ENCODE results near the gene SHD. TPM values are rescaled to one million over a fixed set of nuclear protein-coding genes. Genes with fewer than 3 reads are reported as not detected.

SHD gene
- total and polyA plus RNA-seq, 2 of the 4 experiments (the other 2 are of a cell fraction): not detected

GRCh38 chr19:4297901-4298809 lies 19.1 kb downstream of the SHD start:
- H3K9me3 ChIP-seq (ENCODE audit: control insufficient read depth, insufficient read depth, low read length): no peaks in the 10 kb centered on the region
- no peak overlapping the region for H2BK15ac ChIP-seq (ENCODE audit: low read depth, low read length)
- CTCF ChIA-PET: no interaction called here
- H3K36me3 ChIP-seq (ENCODE audit: control insufficient read depth, insufficient read depth, low read length): no peaks in the 10 kb centered on the region
- ATAC-seq (ENCODE audit: low read depth) (no peak), DNase-seq (no peak)
- peak overlapping the region; percentile 32 for H2AFZ ChIP-seq (replicated peaks; ENCODE audit: low read length, poor library complexity)
- no peak overlapping the region for H4K91ac ChIP-seq (ENCODE audit: insufficient read depth, low read depth, low read length)
- no peak overlapping the region for H2BK120ac ChIP-seq (ENCODE audit: low read depth, low read length)
- H3K4me3 ChIP-seq (ENCODE audit: insufficient read depth, low read depth, low read length): no peak overlapping the region
- H3K27ac ChIP-seq (ENCODE audit: insufficient read depth, low read length): no peak overlapping the region
- no peak overlapping the region for H3K23ac ChIP-seq (ENCODE audit: low read depth, low read length)
- no peak overlapping the region for H4K5ac ChIP-seq (ENCODE audit: low read depth, low read length)
- BruUV-seq (replicated peaks): no TSS peak
- H3K4ac ChIP-seq (ENCODE audit: low read depth, low read length): no peak overlapping the region
- POLR2A ChIA-PET (ENCODE audit: unreplicated experiment): no interaction called here
- dilution Hi-C loops (cut with HindIII; ENCODE audit: low sequenced_read_pairs, unreplicated experiment): no loop called here
- H3K9ac ChIP-seq (ENCODE audit: low read depth, low read length): no peak overlapping the region
- no peak overlapping the region for H3K56ac ChIP-seq (ENCODE audit: extremely low read depth, insufficient read depth, low read length)
- H3K4me1 ChIP-seq (ENCODE audit: control insufficient read depth, insufficient read depth, low read length): peaks cover 3% of the 10 kb centered on the region; the same call in 1 of the 2 replicates
- H2AK5ac ChIP-seq (ENCODE audit: low read depth, low read length): no peak overlapping the region
- in situ Hi-C loops (cut with MboI; ENCODE audit: low sequenced_read_pairs): no loop called here
- no peak for TF ChIP-seq ELK1 (IDR thresholded peaks at IDR 0.05; ENCODE audit: borderline replicate concordance, low read depth, low read length)
- TF ChIP-seq RAD21 (IDR thresholded peaks at IDR 0.05; ENCODE audit: low read length): no peak
- intact Hi-C loops (cut with micrococcal nuclease): no loop called here
- H3K14ac ChIP-seq (replicated peaks; ENCODE audit: low read depth, low read length): no peak overlapping the region
- no peaks in the 10 kb centered on the region for H3K9me1 ChIP-seq (ENCODE audit: insufficient read depth, low read length)
- no peak overlapping the region for H2BK20ac ChIP-seq (ENCODE audit: low read depth, low read length)
- no peak overlapping the region for H2AK9ac ChIP-seq (replicated peaks; ENCODE audit: low read depth, low read length, poor library complexity)
- H3K18ac ChIP-seq (ENCODE audit: low read depth, low read length): no peak overlapping the region
- no peaks in the 10 kb centered on the region for H4K20me1 ChIP-seq (ENCODE audit: insufficient read depth, low read length)
- H3K27me3 ChIP-seq (ENCODE audit: control insufficient read depth, insufficient read depth, low read length): peaks cover 12% of the 10 kb centered on the region
- H3K4me2 ChIP-seq (ENCODE audit: low read depth, low read length): no peak overlapping the region
- WGBS, 2 experiments (ENCODE audit: extremely low coverage in 2 of 2, insufficient read length in 1 of 2): 52% methylated on average over 15 of the region's 27 CpGs; no CpG with 5 or more reads in 1 of the 2 experiments
- H2BK5ac ChIP-seq (ENCODE audit: low read depth, low read length, poor library complexity, severe bottlenecking): no peak overlapping the region
- no peak overlapping the region for H4K8ac ChIP-seq (ENCODE audit: low read depth in 2 of 2, low read length in 2 of 2)
- H3K79me1 ChIP-seq (ENCODE audit: low read depth in 1 of 2, low read length in 2 of 2): no peaks in the 10 kb centered on the region
